ENCODE measurements around the gene RPN1.

DNA sequence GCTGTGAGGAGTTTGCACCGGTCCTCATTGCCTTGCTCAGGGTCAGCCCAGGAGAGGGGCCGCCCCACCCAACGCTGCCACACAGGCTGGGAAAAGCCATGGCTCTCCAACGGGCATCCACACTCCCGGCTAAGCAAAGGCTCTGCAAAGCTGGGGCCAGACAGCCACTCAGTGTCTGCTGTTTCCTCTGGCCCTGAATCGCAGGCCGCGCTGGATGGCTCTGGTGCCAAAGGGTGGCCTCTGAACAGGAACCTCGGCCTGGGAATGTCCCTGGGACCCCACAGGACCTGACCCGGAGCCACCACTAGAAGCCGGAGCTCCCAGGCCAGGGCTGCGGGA is 42.9 kb downstream of the RPN1 start:
- TF ChIP-seq, protein P1, sequence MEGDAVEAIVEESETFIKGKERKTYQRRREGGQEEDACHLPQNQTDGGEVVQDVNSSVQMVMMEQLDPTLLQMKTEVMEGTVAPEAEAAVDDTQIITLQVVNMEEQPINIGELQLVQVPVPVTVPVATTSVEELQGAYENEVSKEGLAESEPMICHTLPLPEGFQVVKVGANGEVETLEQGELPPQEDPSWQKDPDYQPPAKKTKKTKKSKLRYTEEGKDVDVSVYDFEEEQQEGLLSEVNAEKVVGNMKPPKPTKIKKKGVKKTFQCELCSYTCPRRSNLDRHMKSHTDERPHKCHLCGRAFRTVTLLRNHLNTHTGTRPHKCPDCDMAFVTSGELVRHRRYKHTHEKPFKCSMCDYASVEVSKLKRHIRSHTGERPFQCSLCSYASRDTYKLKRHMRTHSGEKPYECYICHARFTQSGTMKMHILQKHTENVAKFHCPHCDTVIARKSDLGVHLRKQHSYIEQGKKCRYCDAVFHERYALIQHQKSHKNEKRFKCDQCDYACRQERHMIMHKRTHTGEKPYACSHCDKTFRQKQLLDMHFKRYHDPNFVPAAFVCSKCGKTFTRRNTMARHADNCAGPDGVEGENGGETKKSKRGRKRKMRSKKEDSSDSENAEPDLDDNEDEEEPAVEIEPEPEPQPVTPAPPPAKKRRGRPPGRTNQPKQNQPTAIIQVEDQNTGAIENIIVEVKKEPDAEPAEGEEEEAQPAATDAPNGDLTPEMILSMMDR (IDR thresholded peaks at IDR 0.05; ENCODE audit: control extremely low read depth in 1 of 3, insufficient read depth in 1 of 3, low read depth in 1 of 3, low read length in 3 of 3), result no peak
- TF ChIP-seq JUN (IDR thresholded peaks at IDR 0.05; ENCODE audit: low read depth, low read length) (no peak), NANOG (IDR thresholded peaks at IDR 0.05; ENCODE audit: insufficient read depth, low read depth, low read length, poor library complexity, severe bottlenecking) (no peak), POLR2AphosphoS5 (IDR thresholded peaks at IDR 0.05; ENCODE audit: low read depth, low read length) (no peak), RNF2 (IDR thresholded peaks at IDR 0.05; ENCODE audit: borderline replicate concordance, low read depth, low read length, missing control alignments, poor library complexity, severe bottlenecking) (no peak), POLR2A (IDR thresholded peaks at IDR 0.05; ENCODE audit: control extremely low read depth in 1 of 2, low read depth in 2 of 2, low read length in 2 of 2) (no peak), ZNF274 (IDR thresholded peaks at IDR 0.05; ENCODE audit: borderline replicate concordance, extremely low read depth, low read length) (no peak), TCF12 (IDR thresholded peaks at IDR 0.05; ENCODE audit: low read depth, low read length) (no peak), BCL11A (IDR thresholded peaks at IDR 0.05; ENCODE audit: low read depth in 2 of 2, low read length in 2 of 2) (no peak)
